HepG2 (cell line): ENCODE measurements around the gene SLC16A5. TPM values are rescaled to one million over a fixed set of nuclear protein-coding genes. Genes with fewer than 3 reads are reported as not detected.

Source experiments
- ATF1 ChIP-seq: IDR thresholded peaks from 2 replicates; pipeline ENCODE4 v1.6.1; 2016; ENCODE audit warnings: mild to moderate bottlenecking, control low read depth
- HNRNPK ChIP-seq: fragments of 200-400 bp; formaldehyde crosslinking; IDR thresholded peaks from 2 replicates; pipeline ENCODE4 v1.6.1; 2018; ENCODE audit warnings: low read length, low read depth, moderate library complexity, mild to moderate bottlenecking; ENCODE audit not compliant: poor library complexity, severe bottlenecking
- HOXA7 ChIP-seq: sonication (generic); formaldehyde crosslinking; IDR thresholded peaks from 2 replicates; pipeline ENCODE4 v1.8.1; 2022; ENCODE audit warnings: mild to moderate bottlenecking, missing genetic modification reagents, moderate library complexity
- IKZF1 ChIP-seq: fragments of 450-650 bp; IDR thresholded peaks from 2 replicates; pipeline ENCODE4 v1.7.1; 2016
- RBM39 ChIP-seq: fragments of 200-400 bp; formaldehyde crosslinking; IDR thresholded peaks from one replicate; pipeline ENCODE4 v1.6.1; 2018; ENCODE audit warnings: antibody characterized with exemption, mild to moderate bottlenecking, low read depth, low read length; ENCODE audit not compliant: poor library complexity, severe bottlenecking
- REL ChIP-seq: sonication (generic); formaldehyde crosslinking; conservative IDR thresholded peaks from 2 replicates; pipeline ENCODE4 v1.8.0; 2022; ENCODE audit warnings: mild to moderate bottlenecking, missing genetic modification reagents, moderate library complexity
- SCMH1 ChIP-seq: sonication (generic); formaldehyde crosslinking; IDR thresholded peaks from 2 replicates; pipeline ENCODE4 v1.9.0; 2021; ENCODE audit warnings: missing genetic modification reagents, mild to moderate bottlenecking, borderline replicate concordance
- SIX1 ChIP-seq: sonication (generic); formaldehyde crosslinking; IDR thresholded peaks from 2 replicates; pipeline ENCODE4 v1.4.0; 2020; ENCODE audit warnings: missing genetic modification reagents, borderline replicate concordance
- SMAD3 ChIP-seq: sonication (generic); formaldehyde crosslinking; IDR thresholded peaks from 2 replicates; pipeline ENCODE4 v1.4.0; 2020; ENCODE audit warnings: missing genetic modification reagents
- SP140L ChIP-seq: sonication (generic); formaldehyde crosslinking; IDR thresholded peaks from 2 replicates; pipeline ENCODE4 v1.4.0; 2020; ENCODE audit warnings: missing genetic modification reagents, borderline replicate concordance
- U2AF1 ChIP-seq: fragments of 200-400 bp; formaldehyde crosslinking; optimal IDR thresholded peaks from 2 replicates; pipeline ENCODE3; 2017; ENCODE audit warnings: mild to moderate bottlenecking, low read depth, low read length
- ZBTB1 ChIP-seq: sonication (generic); formaldehyde crosslinking; IDR thresholded peaks from 2 replicates; pipeline ENCODE4 v1.4.0; 2020; ENCODE audit warnings: missing genetic modification reagents, borderline replicate concordance
- ZBTB7B ChIP-seq: sonication (generic); formaldehyde crosslinking; IDR thresholded peaks from 2 replicates; pipeline ENCODE4 v1.4.0; 2020; ENCODE audit warnings: missing genetic modification reagents
- ZNF235 ChIP-seq: sonication (generic); formaldehyde crosslinking; IDR thresholded peaks from 2 replicates; pipeline ENCODE4 v1.8.1; 2023; ENCODE audit warnings: mild to moderate bottlenecking, missing genetic modification reagents, borderline replicate concordance
- ZNF253 ChIP-seq: sonication (generic); formaldehyde crosslinking; IDR thresholded peaks from 2 replicates; pipeline ENCODE4 v1.8.0; 2022; ENCODE audit warnings: mild to moderate bottlenecking, missing genetic modification reagents, borderline replicate concordance
- ZNF790 ChIP-seq: sonication (generic); formaldehyde crosslinking; IDR thresholded peaks from 2 replicates; pipeline ENCODE4 v1.8.0; 2022; ENCODE audit warnings: missing genetic modification reagents, mild to moderate bottlenecking, borderline replicate concordance
- polyA plus RNA-seq, 8 experiments: library from polyadenylated mRNA; depleted of rRNA in 3 of 8; stranded (reverse) in 7 of 8; unstranded in 1 of 8; fragments of >200 nt; fragmentation: Illumina TruSeq in 4 of 8; extraction: Trizol in 4 of 8; gene quantifications; 2 replicates each; pipeline versions ENCODE4 v1.2.1 to v1.2.3, GENCODE V29; 2011 to 2016; ENCODE audit warnings: low read depth in 4 of 8, missing spikeins in 1 of 8, mixed read lengths in 1 of 8; ENCODE audit not compliant: insufficient read depth in 1 of 8
- total RNA-seq, 5 experiments: library from RNA; depleted of rRNA; stranded (reverse); fragments of >200 nt; fragmentation: Illumina TruSeq; extraction: Trizol; gene quantifications; 2 replicates each; pipeline ENCODE4 v1.2.3, GENCODE V29; 2016; ENCODE audit warnings: low read depth in 1 of 5
- TF ChIP-seq, protein P1 (sequence below): sonication (generic); formaldehyde crosslinking; IDR thresholded peaks from 2 replicates; pipeline ENCODE4 v1.4.0; 2020; ENCODE audit warnings: missing genetic modification reagents, borderline replicate concordance
- TF ChIP-seq, protein P2 (sequence below): sonication (generic); formaldehyde crosslinking; IDR thresholded peaks from 2 replicates; pipeline ENCODE4 v1.4.0; 2020; ENCODE audit warnings: low read depth, mild to moderate bottlenecking, missing genetic modification reagents
- TF ChIP-seq, protein P3 (sequence below): sonication (generic); formaldehyde crosslinking; IDR thresholded peaks from 2 replicates; pipeline ENCODE4 v1.5.1; 2020; ENCODE audit warnings: missing genetic modification reagents, mild to moderate bottlenecking, borderline replicate concordance
- TF ChIP-seq, protein P4 (sequence below): sonication (generic); formaldehyde crosslinking; IDR thresholded peaks from 2 replicates; pipeline ENCODE4 v1.5.1; 2020; ENCODE audit warnings: mild to moderate bottlenecking, missing genetic modification reagents, moderate library complexity

The SLC16A5 gene
- total and polyA plus RNA-seq, 2 of the 13 experiments (the other 11 are each of a cell fraction or from before 2014, with no cell fraction given): 0.69 to 5.6 TPM

DNA sequence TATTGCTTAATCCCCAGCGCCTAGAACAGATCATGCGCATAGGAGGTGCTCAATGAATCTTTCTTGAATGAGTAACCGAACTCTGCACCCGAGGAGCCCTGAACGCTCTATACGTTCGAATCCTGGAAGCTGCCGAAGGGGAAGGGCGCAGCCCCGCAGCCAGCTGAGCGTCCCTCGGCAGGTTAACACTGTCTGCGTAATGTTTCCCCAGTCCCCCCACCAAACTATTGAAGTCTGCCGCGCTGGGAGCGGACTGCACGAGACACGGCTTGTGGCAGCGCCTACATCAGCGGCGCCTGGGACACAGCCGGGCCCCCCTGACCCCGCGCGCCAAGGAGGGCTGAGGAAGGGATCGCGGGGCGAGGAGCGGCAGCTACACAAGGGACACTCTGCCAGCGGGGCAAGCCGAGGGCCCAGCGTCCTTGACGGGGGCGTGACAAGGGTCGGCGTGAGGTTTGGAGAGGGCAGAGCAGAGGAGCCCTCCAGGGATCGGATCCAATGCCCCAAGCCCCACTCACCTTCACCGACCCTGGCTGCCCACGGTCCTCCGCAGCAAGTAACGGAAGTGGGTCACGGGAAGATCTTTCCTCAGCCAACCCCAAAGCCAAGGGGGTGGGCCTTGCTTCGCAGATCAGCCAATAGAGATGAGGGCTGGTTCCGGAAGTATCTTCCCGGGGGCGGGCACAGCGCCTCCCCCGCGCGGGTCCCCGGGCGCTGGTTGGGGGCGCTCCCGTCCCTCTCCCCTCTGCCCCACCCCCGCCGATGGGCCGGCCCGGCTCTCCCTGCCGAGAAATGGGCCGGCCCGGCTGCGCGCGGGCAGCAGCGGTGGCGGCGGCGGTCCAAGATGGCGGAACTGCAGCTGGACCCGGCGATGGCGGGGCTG is 41.1 kb upstream of the SLC16A5 start, which contains the start of the genes ATP5PD and KCTD2 (continued):
- TF ChIP-seq, protein P1, sequence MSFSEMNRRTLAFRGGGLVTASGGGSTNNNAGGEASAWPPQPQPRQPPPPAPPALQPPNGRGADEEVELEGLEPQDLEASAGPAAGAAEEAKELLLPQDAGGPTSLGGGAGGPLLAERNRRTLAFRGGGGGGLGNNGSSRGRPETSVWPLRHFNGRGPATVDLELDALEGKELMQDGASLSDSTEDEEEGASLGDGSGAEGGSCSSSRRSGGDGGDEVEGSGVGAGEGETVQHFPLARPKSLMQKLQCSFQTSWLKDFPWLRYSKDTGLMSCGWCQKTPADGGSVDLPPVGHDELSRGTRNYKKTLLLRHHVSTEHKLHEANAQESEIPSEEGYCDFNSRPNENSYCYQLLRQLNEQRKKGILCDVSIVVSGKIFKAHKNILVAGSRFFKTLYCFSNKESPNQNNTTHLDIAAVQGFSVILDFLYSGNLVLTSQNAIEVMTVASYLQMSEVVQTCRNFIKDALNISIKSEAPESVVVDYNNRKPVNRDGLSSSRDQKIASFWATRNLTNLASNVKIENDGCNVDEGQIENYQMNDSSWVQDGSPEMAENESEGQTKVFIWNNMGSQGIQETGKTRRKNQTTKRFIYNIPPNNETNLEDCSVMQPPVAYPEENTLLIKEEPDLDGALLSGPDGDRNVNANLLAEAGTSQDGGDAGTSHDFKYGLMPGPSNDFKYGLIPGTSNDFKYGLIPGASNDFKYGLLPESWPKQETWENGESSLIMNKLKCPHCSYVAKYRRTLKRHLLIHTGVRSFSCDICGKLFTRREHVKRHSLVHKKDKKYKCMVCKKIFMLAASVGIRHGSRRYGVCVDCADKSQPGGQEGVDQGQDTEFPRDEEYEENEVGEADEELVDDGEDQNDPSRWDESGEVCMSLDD (CRISPR knock-in tag): 0 out of 2 replicates have a peak, but pooled peaks have one; percentile 45
- TF ChIP-seq ZNF790 (CRISPR knock-in tag) (no peak; the same call in 1 of the 2 replicates), ZBTB1 (CRISPR knock-in tag) (no peak), HNRNPK (peak; percentile 90), REL (CRISPR knock-in tag) (no peak), ZBTB7B (CRISPR knock-in tag) (peak; percentile 91), U2AF1 (peak; percentile 38), IKZF1 (no peak), SIX1 (CRISPR knock-in tag) (0 out of 2 replicates have a peak, but pooled peaks have one; percentile 14), ATF1 (peak; percentile 58; the same call in 1 of the 2 replicates), ZNF253 (no peak), SP140L (CRISPR knock-in tag) (no peak), ZNF235 (CRISPR knock-in tag) (peak; percentile 86; the same call in 1 of the 2 replicates), SCMH1 (no peak), SMAD3 (CRISPR knock-in tag) (peak; percentile 68; the same call in 1 of the 2 replicates), RBM39 (peak; percentile 77), HOXA7 (CRISPR knock-in tag) (no peak)
- TF ChIP-seq, protein P2, sequence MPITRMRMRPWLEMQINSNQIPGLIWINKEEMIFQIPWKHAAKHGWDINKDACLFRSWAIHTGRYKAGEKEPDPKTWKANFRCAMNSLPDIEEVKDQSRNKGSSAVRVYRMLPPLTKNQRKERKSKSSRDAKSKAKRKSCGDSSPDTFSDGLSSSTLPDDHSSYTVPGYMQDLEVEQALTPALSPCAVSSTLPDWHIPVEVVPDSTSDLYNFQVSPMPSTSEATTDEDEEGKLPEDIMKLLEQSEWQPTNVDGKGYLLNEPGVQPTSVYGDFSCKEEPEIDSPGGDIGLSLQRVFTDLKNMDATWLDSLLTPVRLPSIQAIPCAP: no peak
- TF ChIP-seq, protein P3, sequence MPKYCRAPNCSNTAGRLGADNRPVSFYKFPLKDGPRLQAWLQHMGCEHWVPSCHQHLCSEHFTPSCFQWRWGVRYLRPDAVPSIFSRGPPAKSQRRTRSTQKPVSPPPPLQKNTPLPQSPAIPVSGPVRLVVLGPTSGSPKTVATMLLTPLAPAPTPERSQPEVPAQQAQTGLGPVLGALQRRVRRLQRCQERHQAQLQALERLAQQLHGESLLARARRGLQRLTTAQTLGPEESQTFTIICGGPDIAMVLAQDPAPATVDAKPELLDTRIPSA: peak; percentile 67; the same call in 1 of the 2 replicates
- TF ChIP-seq, protein P4, sequence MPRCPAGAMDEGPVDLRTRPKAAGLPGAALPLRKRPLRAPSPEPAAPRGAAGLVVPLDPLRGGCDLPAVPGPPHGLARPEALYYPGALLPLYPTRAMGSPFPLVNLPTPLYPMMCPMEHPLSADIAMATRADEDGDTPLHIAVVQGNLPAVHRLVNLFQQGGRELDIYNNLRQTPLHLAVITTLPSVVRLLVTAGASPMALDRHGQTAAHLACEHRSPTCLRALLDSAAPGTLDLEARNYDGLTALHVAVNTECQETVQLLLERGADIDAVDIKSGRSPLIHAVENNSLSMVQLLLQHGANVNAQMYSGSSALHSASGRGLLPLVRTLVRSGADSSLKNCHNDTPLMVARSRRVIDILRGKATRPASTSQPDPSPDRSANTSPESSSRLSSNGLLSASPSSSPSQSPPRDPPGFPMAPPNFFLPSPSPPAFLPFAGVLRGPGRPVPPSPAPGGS (CRISPR knock-in tag): peak; percentile 87; the same call in 1 of the 2 replicates
